PC-3 (cell line): ENCODE results near the gene FGGY. TPM values are rescaled to one million over a fixed set of nuclear protein-coding genes. Genes with fewer than 3 reads are reported as not detected.

Experiments used
- ATAC-seq: fragments of 200-7000 bp; cut with Tn5 transposase; 2 replicates; pipeline ENCODE4 v1.9.1; 2020; ENCODE audit warnings: mild to moderate bottlenecking, moderate library complexity
- BruUV-seq: library from RNA; stranded (reverse); fragments of 400-500 nt; replicated peaks from 2 replicates; lab custom pipeline; 2021; lab: Mats Ljungman, UMichigan
- CTCF ChIA-PET: fragments of 300-600 bp; sonication (Branson Sonifier 250); formaldehyde crosslinking; loops from one replicate; lab custom pipeline; 2022; ENCODE audit warnings: antibody characterized with exemption; lab: Charles Lee
- POLR2A ChIA-PET: fragments of 300-600 bp; sonication (Branson Sonifier 250); formaldehyde crosslinking; loops from one replicate; lab custom pipeline; 2022; ENCODE audit warnings: antibody characterized with exemption; ENCODE audit not compliant: unreplicated experiment; lab: Charles Lee
- DNase-seq: peaks from one replicate; pipeline ENCODE4 v3.0.0-alpha.2; 2015
- H2AFZ ChIP-seq: fragments of 300-600 bp; sonication (generic); 2 replicates; pipeline ENCODE4 v1.6.0; 2016; ENCODE audit warnings: antibody characterized with exemption, low read length
- H3F3A ChIP-seq: fragments of 300-600 bp; sonication (generic); one replicate; pipeline ENCODE4 v1.6.0; 2017; ENCODE audit warnings: antibody characterized with exemption, low read length, control low read depth, mild to moderate bottlenecking; ENCODE audit not compliant: unreplicated experiment
- H3K27ac ChIP-seq: fragments of 300-600 bp; sonication (generic); 2 replicates; pipeline ENCODE4 v1.5.1; 2016; ENCODE audit warnings: mild to moderate bottlenecking, low read length
- H3K27me3 ChIP-seq: fragments of 300-600 bp; sonication (generic); 2 replicates; pipeline ENCODE4 v1.6.1; 2016; ENCODE audit warnings: low read length, mixed read lengths
- H3K36me3 ChIP-seq: fragments of 300-600 bp; sonication (generic); 2 replicates; pipeline ENCODE4 v1.6.1; 2016; ENCODE audit warnings: low read depth, mixed run types, low read length, mixed read lengths
- H3K4me1 ChIP-seq: fragments of 300-600 bp; sonication (generic); 2 replicates; pipeline ENCODE4 v1.5.1; 2016; ENCODE audit warnings: low read length; ENCODE audit not compliant: insufficient read depth
- H3K4me2 ChIP-seq: fragments of 300-600 bp; sonication (generic); 2 replicates; pipeline ENCODE4 v1.6.0; 2016; ENCODE audit warnings: low read length
- H3K4me3 ChIP-seq: fragments of 300-600 bp; sonication (generic); 2 replicates; pipeline ENCODE4 v1.5.1; 2016; ENCODE audit warnings: mild to moderate bottlenecking, low read length, mixed read lengths
- H3K79me2 ChIP-seq: fragments of 300-600 bp; sonication (generic); 2 replicates; pipeline ENCODE4 v1.6.1; 2017; ENCODE audit warnings: low read length, mixed read lengths
- H3K9ac ChIP-seq: fragments of 300-600 bp; sonication (generic); 2 replicates; pipeline ENCODE4 v1.6.0; 2016; ENCODE audit warnings: mild to moderate bottlenecking, low read length
- H3K9me2 ChIP-seq: fragments of 300-600 bp; sonication (generic); replicated peaks from 2 replicates; pipeline ENCODE4 v1.6.1; 2016; ENCODE audit warnings: mixed run types, low read length, mixed read lengths
- H3K9me3 ChIP-seq: fragments of 300-600 bp; sonication (generic); 2 replicates; pipeline ENCODE4 v1.6.1; 2016; ENCODE audit warnings: low read length, mixed read lengths
- H4K20me1 ChIP-seq: fragments of 300-600 bp; sonication (generic); 2 replicates; pipeline ENCODE4 v1.6.1; 2016; ENCODE audit warnings: low read length, mixed read lengths
- EZH2 ChIP-seq: fragments of 300-600 bp; sonication (generic); IDR thresholded peaks from one replicate; pipeline ENCODE4 v1.6.1; 2017; ENCODE audit warnings: antibody characterized with exemption, mild to moderate bottlenecking, low read length; ENCODE audit not compliant: unreplicated experiment
- EZH2phosphoT487 ChIP-seq: fragments of 300-600 bp; sonication (generic); IDR thresholded peaks from 2 replicates; pipeline ENCODE4 v1.6.1; 2018; ENCODE audit warnings: mild to moderate bottlenecking, antibody characterized with exemption, low read length, borderline replicate concordance
- intact Hi-C: fragments of 100-400 bp; cut with micrococcal nuclease; formaldehyde crosslinking; loops from 2 replicates; pipeline ENCODE4 v1.9.0; 2023
- total RNA-seq: library from RNA; depleted of rRNA; stranded (reverse); fragments of >200 nt; gene quantifications from 2 replicates; pipeline ENCODE4 v1.2.3, GENCODE V29; 2014
- TF ChIP-seq, protein P1 (sequence below): fragments of 300-600 bp; sonication (generic); conservative IDR thresholded peaks from 2 replicates; pipeline ENCODE4 v1.5.1; 2017; ENCODE audit warnings: antibody characterized with exemption, low read depth, mild to moderate bottlenecking, low read length

The FGGY gene
- total RNA-seq, 1 experiment from 2014 or later: 7.4 TPM

DNA sequence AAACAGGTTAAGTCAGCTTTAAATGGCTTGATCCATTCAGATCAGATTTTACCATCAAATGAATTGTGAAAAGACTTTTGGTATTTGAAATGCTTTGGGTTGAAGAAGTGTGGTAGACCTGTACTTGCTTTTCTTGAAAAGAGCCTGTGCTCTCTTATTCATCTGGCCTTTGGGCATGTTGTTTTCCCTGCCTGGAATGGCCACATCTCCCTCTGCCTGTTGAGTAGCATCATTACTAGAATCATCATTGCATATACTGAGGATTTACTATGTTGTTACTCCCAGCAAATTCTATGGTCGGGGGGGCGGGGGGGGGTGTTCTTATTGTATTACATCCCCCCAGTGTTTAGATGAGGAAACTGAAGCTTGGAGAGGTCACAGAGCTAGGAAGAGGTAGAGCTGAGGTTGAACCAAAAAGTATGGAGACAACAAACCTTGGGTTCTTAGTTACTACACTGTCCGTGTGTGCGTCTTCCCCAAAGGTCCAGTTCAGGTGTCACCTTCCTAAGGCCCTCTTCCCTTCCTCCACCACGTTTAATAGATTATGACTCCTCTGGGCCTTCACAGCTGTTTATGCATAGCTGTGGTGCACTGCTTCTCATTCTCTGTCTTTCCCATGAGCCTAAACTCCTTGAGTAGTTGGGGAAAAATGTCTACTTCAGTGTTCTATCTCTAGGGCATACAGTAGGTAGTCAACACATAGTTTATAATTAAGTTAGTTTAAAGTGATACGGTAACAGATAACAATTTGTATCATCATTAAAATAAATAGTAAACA, 271.5 kb downstream of the FGGY start:
- ChIA-PET CTCF (no interaction called here), POLR2A (no interaction called here)
- Histone ChIP-seq H3K4me3 (no peak overlapping the region), H3F3A (no peaks in the 10 kb centered on the region), H4K20me1 (no peaks in the 10 kb centered on the region), H2AFZ (no peak overlapping the region), H3K4me2 (no peak overlapping the region), H3K9me2 (no peaks in the 10 kb centered on the region), H3K27me3 (no peaks in the 10 kb centered on the region), H3K9me3 (no peaks in the 10 kb centered on the region), H3K9ac (no peak overlapping the region), H3K36me3 (no peaks in the 10 kb centered on the region), H3K4me1 (peaks cover 16% of the 10 kb centered on the region), H3K27ac (no peak overlapping the region), H3K79me2 (no peaks in the 10 kb centered on the region)
- DNase-seq (peak; percentile 35), ATAC-seq (0 out of 2 replicates have a peak, but pooled peaks have one; percentile 29)
- intact Hi-C loops: loop anchor here (5.0 kb wide), 1 partner anchor 786 kb away; the partner anchor contains the start of gene JUN
- TF ChIP-seq EZH2phosphoT487: no peak
- TF ChIP-seq, protein P1, sequence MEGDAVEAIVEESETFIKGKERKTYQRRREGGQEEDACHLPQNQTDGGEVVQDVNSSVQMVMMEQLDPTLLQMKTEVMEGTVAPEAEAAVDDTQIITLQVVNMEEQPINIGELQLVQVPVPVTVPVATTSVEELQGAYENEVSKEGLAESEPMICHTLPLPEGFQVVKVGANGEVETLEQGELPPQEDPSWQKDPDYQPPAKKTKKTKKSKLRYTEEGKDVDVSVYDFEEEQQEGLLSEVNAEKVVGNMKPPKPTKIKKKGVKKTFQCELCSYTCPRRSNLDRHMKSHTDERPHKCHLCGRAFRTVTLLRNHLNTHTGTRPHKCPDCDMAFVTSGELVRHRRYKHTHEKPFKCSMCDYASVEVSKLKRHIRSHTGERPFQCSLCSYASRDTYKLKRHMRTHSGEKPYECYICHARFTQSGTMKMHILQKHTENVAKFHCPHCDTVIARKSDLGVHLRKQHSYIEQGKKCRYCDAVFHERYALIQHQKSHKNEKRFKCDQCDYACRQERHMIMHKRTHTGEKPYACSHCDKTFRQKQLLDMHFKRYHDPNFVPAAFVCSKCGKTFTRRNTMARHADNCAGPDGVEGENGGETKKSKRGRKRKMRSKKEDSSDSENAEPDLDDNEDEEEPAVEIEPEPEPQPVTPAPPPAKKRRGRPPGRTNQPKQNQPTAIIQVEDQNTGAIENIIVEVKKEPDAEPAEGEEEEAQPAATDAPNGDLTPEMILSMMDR: peak; percentile 35; the same call in 1 of the 2 replicates
- TF ChIP-seq EZH2: no peak
- no TSS peak for BruUV-seq

DNA sequence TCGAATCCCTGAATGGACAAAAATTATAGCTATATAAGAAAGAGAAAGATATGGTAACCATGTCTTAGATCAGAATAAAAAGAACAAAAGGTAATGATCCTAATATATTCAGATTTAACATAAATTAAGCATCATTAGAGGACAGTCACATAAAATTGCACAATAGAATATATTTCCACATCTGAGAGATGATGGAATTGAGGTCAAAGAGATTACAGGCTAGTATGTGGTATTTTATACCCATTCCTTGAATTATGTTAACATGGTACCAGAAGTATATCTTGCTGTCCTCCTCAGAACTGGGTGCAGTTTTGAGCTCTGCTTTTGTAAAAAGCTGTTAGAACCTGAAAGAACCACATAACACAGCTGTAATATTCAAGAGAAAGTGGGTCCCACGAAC, 272.3 kb downstream of the FGGY start:
- Histone ChIP-seq H3K9me2 (no peaks in the 10 kb centered on the region), H2AFZ (no peak overlapping the region), H3K9me3 (no peaks in the 10 kb centered on the region), H3K4me2 (no peak overlapping the region), H3K27me3 (no peaks in the 10 kb centered on the region), H4K20me1 (no peaks in the 10 kb centered on the region), H3K4me1 (peaks cover 16% of the 10 kb centered on the region), H3F3A (no peaks in the 10 kb centered on the region), H3K9ac (no peak overlapping the region), H3K27ac (no peak overlapping the region), H3K36me3 (no peaks in the 10 kb centered on the region), H3K79me2 (no peaks in the 10 kb centered on the region), H3K4me3 (no peak overlapping the region)
- DNase-seq (no peak), ATAC-seq (no peak)
- ChIA-PET CTCF (interaction anchor here (0.6 kb wide), 1 partner anchor 1970 kb away, joined by 3 read pairs; no protein-coding TSS in a partner anchor), POLR2A (interaction anchor here (0.7 kb wide), 1 partner anchor 69 kb away, joined by 3 read pairs; no protein-coding TSS in a partner anchor)
- TF ChIP-seq EZH2phosphoT487: no peak
- intact Hi-C loops: loop anchor here (5.0 kb wide), 1 partner anchor 787 kb away; the partner anchor contains the start of gene JUN
- no TSS peak for BruUV-seq

DNA sequence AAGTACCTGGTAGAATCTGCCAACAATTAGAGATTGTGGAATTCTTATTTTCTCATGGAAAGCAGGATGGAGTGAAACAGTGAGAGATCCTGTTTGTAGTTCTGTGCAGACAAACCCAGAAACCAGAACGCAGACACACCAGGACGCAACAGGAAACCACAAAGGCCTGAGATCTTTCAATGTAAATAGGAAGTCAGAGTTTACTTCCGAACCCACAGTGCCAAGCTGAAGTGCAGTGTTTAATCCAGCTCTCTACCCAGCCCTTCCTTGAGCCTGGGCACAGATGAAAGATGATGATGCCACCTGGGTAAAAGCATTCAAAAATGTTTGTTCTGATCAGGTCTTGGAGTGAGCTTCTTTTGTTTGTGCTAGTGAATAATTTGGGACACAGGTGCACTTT, 273.6 kb downstream of the FGGY start:
- Histone ChIP-seq H3F3A (no peaks in the 10 kb centered on the region), H3K27ac (peak overlapping the region; percentile 54), H4K20me1 (no peaks in the 10 kb centered on the region), H3K27me3 (no peaks in the 10 kb centered on the region), H3K9me3 (no peaks in the 10 kb centered on the region), H3K79me2 (no peaks in the 10 kb centered on the region), H3K4me2 (peak overlapping the region; percentile 35), H3K36me3 (no peaks in the 10 kb centered on the region), H3K4me3 (no peak overlapping the region), H3K4me1 (peaks cover 16% of the 10 kb centered on the region), H3K9ac (peak overlapping the region; percentile 24; the same call in 1 of the 2 replicates), H2AFZ (no peak overlapping the region), H3K9me2 (no peaks in the 10 kb centered on the region)
- no TSS peak for BruUV-seq
- DNase-seq: peak; percentile 60
- intact Hi-C loops: loop anchor here (1.0 to 5.0 kb wide), 5 partner anchors 26 to 274 kb away; no protein-coding TSS in a partner anchor
- ChIA-PET POLR2A (interaction anchor here (0.6 to 0.7 kb wide), 2 partner anchors 44 to 427 kb away, joined by 3 to 4 read pairs; no protein-coding TSS in a partner anchor), CTCF (no interaction called here)
- peak; percentile 92 for ATAC-seq
- TF ChIP-seq EZH2phosphoT487 (no peak), EZH2 (no peak)
- TF ChIP-seq, protein P1: no peak
